Transverse colon (tissue), 3 donors: ENCODE data around the gene ZNF140.
A peak's percentile ranks its signal among the peaks of the same experiment; 100 is the strongest.

Experiments
- POLR2A ChIP-seq: fragments of 450-650 bp; IDR thresholded peaks from one replicate; pipeline ENCODE4 v1.6.1; 2016; ENCODE audit warnings: antibody characterized with exemption, mild to moderate bottlenecking, moderate library complexity
- TF ChIP-seq, protein P1 (sequence below), 5 experiments: fragments of 200-600 bp in 3 of 5; fragments of 450-650 bp in 2 of 5; sonication (generic) in 3 of 5; IDR thresholded peaks; 1 replicate in 2 of 5; 2 replicates in 3 of 5; pipeline ENCODE4 v1.5.1; 2016 to 2017; ENCODE audit warnings: antibody characterized with exemption in 5 of 5, inconsistent platforms in 3 of 5, mild to moderate bottlenecking in 2 of 5, moderate library complexity in 1 of 5

DNA sequence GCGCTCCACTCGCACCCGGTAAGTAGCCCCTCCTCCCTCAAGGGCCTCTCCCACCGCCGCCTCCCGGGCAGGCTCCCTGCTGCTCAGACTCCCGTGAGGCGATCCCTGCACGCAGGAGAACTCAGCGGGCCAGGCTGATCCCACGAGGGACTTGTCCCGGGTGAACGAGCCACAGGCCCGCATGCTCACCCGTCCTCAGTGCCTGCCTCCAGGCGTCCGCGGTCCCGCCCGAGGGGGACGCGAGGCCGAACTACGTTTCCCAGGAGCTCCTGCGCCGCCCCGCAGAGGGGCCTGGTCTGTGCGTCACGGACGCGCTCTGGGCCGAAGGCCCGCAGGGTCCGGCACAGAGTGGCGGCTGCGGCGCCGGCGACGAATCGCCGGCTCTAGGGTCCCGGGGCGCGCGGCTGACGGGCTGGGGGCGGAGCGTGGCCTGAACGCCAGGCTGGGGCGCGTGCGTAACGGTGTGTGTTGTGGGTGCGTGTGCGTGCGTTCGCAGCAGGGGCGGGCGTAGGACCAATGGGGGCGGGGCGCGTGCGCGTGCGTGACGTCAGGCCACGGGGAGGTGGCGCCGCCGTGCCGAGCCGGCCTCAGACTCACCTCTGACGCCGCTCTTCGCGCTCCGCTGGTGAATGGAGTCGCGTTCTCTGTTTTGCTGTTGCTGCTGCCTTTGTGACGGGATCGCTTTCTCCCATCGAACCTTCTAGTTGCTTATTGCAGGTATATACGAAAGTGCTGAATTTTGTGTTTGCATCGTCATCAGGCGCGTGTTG, 49.5 kb downstream of the ZNF140 start, which contains the start of the genes ZNF10 and ZNF891:
- peak; percentile 88 for TF ChIP-seq POLR2A
- TF ChIP-seq, protein P1, sequence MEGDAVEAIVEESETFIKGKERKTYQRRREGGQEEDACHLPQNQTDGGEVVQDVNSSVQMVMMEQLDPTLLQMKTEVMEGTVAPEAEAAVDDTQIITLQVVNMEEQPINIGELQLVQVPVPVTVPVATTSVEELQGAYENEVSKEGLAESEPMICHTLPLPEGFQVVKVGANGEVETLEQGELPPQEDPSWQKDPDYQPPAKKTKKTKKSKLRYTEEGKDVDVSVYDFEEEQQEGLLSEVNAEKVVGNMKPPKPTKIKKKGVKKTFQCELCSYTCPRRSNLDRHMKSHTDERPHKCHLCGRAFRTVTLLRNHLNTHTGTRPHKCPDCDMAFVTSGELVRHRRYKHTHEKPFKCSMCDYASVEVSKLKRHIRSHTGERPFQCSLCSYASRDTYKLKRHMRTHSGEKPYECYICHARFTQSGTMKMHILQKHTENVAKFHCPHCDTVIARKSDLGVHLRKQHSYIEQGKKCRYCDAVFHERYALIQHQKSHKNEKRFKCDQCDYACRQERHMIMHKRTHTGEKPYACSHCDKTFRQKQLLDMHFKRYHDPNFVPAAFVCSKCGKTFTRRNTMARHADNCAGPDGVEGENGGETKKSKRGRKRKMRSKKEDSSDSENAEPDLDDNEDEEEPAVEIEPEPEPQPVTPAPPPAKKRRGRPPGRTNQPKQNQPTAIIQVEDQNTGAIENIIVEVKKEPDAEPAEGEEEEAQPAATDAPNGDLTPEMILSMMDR (IDR thresholded peaks at IDR 0.05), result no peak
